ENCODE measurements around the gene CNOT11.
"Not testable (repeated sequence)": the region's sequence is repeated elsewhere in the genome, so short reads cannot be mapped to it uniquely, and the experiment has no call there.

GRCh38 chr2:101244373-101244772 is 8.3 kb upstream of the CNOT11 start:
- TF ChIP-seq CTCF, POLR2A (IDR thresholded peaks at IDR 0.05): not testable (repeated sequence)

Data from right lobe of liver (tissue), 4 donors.